Measurements from ENCODE around the gene SAMD8.
"Not testable (repeated sequence)": the region's sequence is repeated elsewhere in the genome, so short reads cannot be mapped to it uniquely, and the experiment has no call there.

Gene SAMD8

GRCh38 chr10:75195035-75195763 lies 83.7 kb downstream of the SAMD8 start:
- DNase-seq (ENCODE audit: low spot score): no peak

GRCh38 chr10:75197066-75197465 lies 85.6 kb downstream of the SAMD8 start:
- no peak for DNase-seq (ENCODE audit: low spot score)

GRCh38 chr10:75197906-75198305 lies 86.5 kb downstream of the SAMD8 start:
- no peak for DNase-seq (ENCODE audit: low spot score)

GRCh38 chr10:75199949-75200348 lies 88.5 kb downstream of the SAMD8 start:
- not testable (repeated sequence) for DNase-seq (ENCODE audit: low spot score)

- peak; percentile 66 for DNase-seq (ENCODE audit: low spot score)
These were observed 90.4 kb downstream of the SAMD8 start for GRCh38 chr10:75201793-75202307.

- no peak for DNase-seq (ENCODE audit: low spot score)
These were observed 91.0 kb downstream of the SAMD8 start for GRCh38 chr10:75202321-75203045.

GRCh38 chr10:75203046-75203620 lies 91.7 kb downstream of the SAMD8 start:
- DNase-seq (ENCODE audit: low spot score): not testable (repeated sequence)

- no peak for DNase-seq (ENCODE audit: low spot score)
These were observed 92.3 kb downstream of the SAMD8 start for GRCh38 chr10:75203724-75204123.

- DNase-seq (ENCODE audit: low spot score): no peak
These were observed 94.5 kb downstream of the SAMD8 start for GRCh38 chr10:75205908-75206307.

- not testable (repeated sequence) for DNase-seq (ENCODE audit: low spot score)
These were observed 95.2 kb downstream of the SAMD8 start for GRCh38 chr10:75206638-75207037.

GRCh38 chr10:75207079-75207856 lies 95.8 kb downstream of the SAMD8 start:
- no peak for DNase-seq (ENCODE audit: low spot score)

- no peak for DNase-seq (ENCODE audit: low spot score)
These were observed 96.3 kb downstream of the SAMD8 start for GRCh38 chr10:75207857-75208144.

GRCh38 chr10:75208181-75208580 lies 96.7 kb downstream of the SAMD8 start:
- no peak for DNase-seq (ENCODE audit: low spot score)

- no peak for DNase-seq (ENCODE audit: low spot score)
These were observed 97.8 kb downstream of the SAMD8 start for GRCh38 chr10:75209086-75209920.

GRCh38 chr10:75209921-75210281 lies 98.4 kb downstream of the SAMD8 start:
- DNase-seq (ENCODE audit: low spot score): peak; percentile 72

GRCh38 chr10:75210282-75211006 lies 99.0 kb downstream of the SAMD8 start, which contains the start of gene VDAC2:
VDAC2 (plus strand) TSS chr10:75210796; CDS start chr10:75211159, 363 bp downstream.
- DNase-seq (ENCODE audit: low spot score): peak; percentile 83

- peak; percentile 43 for DNase-seq (ENCODE audit: low spot score)
These were observed 99.7 kb downstream of the SAMD8 start for GRCh38 chr10:75211007-75211691.

GRCh38 chr10:75212343-75212742 lies 100.9 kb downstream of the SAMD8 start:
- no peak for DNase-seq (ENCODE audit: low spot score)

GRCh38 chr10:75220274-75220673 lies 108.8 kb downstream of the SAMD8 start:
- no peak for DNase-seq (ENCODE audit: low spot score)

GRCh38 chr10:75221492-75221891 lies 110.0 kb downstream of the SAMD8 start:
- not testable (repeated sequence) for DNase-seq (ENCODE audit: low spot score)
